Esophagus muscularis mucosa (tissue), 4 donors: ENCODE measurements around the gene TMEM176A. TPM values are rescaled to one million over a fixed set of nuclear protein-coding genes. Genes with fewer than 3 reads are reported as not detected.

Experiments used
- DNase-seq: peaks from one replicate; pipeline ENCODE4 v3.0.0-alpha.2; 2017; ENCODE audit errors: extremely low spot score
- H3K27ac ChIP-seq, 4 donors: fragments of 200-600 bp; sonication (generic); replicated peaks in 1 of 4; 1 replicate in 3 of 4; 2 replicates in 1 of 4; pipeline ENCODE4 v1.5.1; 2016 to 2019; ENCODE audit warnings: mild to moderate bottlenecking in 1 of 4
- H3K27me3 ChIP-seq, 4 donors: fragments of 200-600 bp; sonication (generic); one replicate each; pipeline versions ENCODE4 v1.5.1 to v1.6.0; 2016 to 2019
- H3K36me3 ChIP-seq, 4 donors: fragments of 200-600 bp; sonication (generic); one replicate each; pipeline ENCODE4 v1.5.1; 2016 to 2019
- H3K4me1 ChIP-seq, 4 donors: fragments of 200-600 bp; sonication (generic); one replicate each; pipeline ENCODE4 v1.5.1; 2016 to 2019
- H3K4me3 ChIP-seq, 4 donors: fragments of 200-600 bp; sonication (generic); 1 replicate in 2 of 4; 2 replicates in 2 of 4; pipeline ENCODE4 v1.5.1; 2016 to 2019; ENCODE audit warnings: mild to moderate bottlenecking in 4 of 4, moderate library complexity in 1 of 4
- H3K9me3 ChIP-seq, 4 donors: fragments of 200-600 bp; sonication (generic); 1 replicate in 3 of 4; 2 replicates in 1 of 4; pipeline ENCODE4 v1.5.1; 2016 to 2019
- CTCF ChIP-seq, 3 experiments: fragments of 200-600 bp in 2 of 3; fragments of 450-650 bp in 1 of 3; sonication (generic) in 2 of 3; IDR thresholded peaks; one replicate each; pipeline ENCODE4 v1.5.1; 2017 to 2019; ENCODE audit warnings: antibody characterized with exemption in 3 of 3, mild to moderate bottlenecking in 2 of 3, moderate library complexity in 1 of 3
- EP300 ChIP-seq: sonication (generic); formaldehyde crosslinking; IDR thresholded peaks from one replicate; pipeline ENCODE4 v1.6.1; 2017; ENCODE audit warnings: antibody characterized with exemption
- POLR2A ChIP-seq: fragments of 450-650 bp; IDR thresholded peaks from one replicate; pipeline ENCODE4 v1.6.1; 2017; ENCODE audit warnings: antibody characterized with exemption, moderate library complexity, mild to moderate bottlenecking, low read depth
- POLR2AphosphoS5 ChIP-seq, 2 donors: sonication (generic); formaldehyde crosslinking; IDR thresholded peaks; one replicate each; pipeline ENCODE4 v1.6.1; 2017; ENCODE audit warnings: antibody characterized with exemption in 2 of 2
- WGBS: methylation state at CpG from one replicate; pipeline ENCODE4 v1.1.5; 2018; 5-methylcytosine and 5-hydroxymethylcytosine counted together
- intact Hi-C: fragments of 100-400 bp; cut with DNase I; formaldehyde crosslinking; loops from one replicate; pipeline ENCODE4 v1.15.1; 2023
- total RNA-seq, 4 donors: library from RNA; depleted of rRNA; stranded (reverse); fragments of >200 nt; gene quantifications; one replicate each; pipeline versions ENCODE4 v1.1.0 to v1.2.1, GENCODE V29; 2016

TMEM176A gene
- total RNA-seq: 10 to 100 TPM; 11.6 to 47.7 (median 35.5) TPM

GRCh38 chr7:150800581-150801241 lies at the start of gene TMEM176A:
Gene TMEM176A, plus strand, starts transcription at chr7:150800769. Its CDS starts 782 bp downstream, at chr7:150801551.
- Histone ChIP-seq H3K9me3 (peaks cover 0 to 10% (median 3%) of the 10 kb centered on the region in 4 donors), H3K27me3 (peaks cover 0 to 71% (median 17%) of the 10 kb centered on the region in 4 donors), H3K36me3 (peaks cover 0 to 10% (median 5%) of the 10 kb centered on the region in 4 donors), H3K4me3 (peak within 1 kb of the TSS; percentile 54 to 72 (median 61)), H3K27ac (peak within 1 kb of the TSS; percentile 63 to 78 (median 72)), H3K4me1 (peaks cover 14 to 25% (median 21%) of the 10 kb centered on the region in 4 donors)
- 23% methylated on average over 20 of the region's 54 CpGs for WGBS
- DNase-seq: peak; percentile 64
- TF ChIP-seq POLR2A: no peak
- TF ChIP-seq EP300: no peak
- TF ChIP-seq POLR2AphosphoS5 (IDR thresholded peaks at IDR 0.05): no peak
- TF ChIP-seq CTCF (IDR thresholded peaks at IDR 0.05): no peak
- intact Hi-C loops: no loop called here

DNA sequence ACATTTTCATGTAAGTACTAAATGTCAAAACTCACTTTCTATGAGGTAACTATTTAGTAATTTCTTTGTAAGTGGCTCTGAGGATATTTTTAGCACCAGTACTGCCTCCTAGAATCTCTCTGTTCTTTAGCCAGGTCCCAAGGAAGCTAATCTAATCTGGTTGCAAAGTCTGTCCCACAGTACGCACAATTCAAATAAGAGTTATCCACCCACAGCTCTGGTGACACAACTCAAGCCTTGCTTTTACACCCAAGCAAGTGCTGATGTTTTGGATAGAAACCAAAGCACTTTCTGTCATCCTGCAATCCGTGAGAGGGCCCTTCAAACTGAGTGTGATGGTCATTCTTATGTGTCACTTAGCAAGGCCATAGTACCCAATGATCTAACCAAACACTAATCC lies 48.9 kb upstream of the TMEM176A start:
- H3K36me3 ChIP-seq: no peaks in the 10 kb centered on the region
- H3K27me3 ChIP-seq: no peaks in the 10 kb centered on the region
- no peak overlapping the region for H3K4me3 ChIP-seq
- H3K4me1 ChIP-seq: peaks cover 7 to 28% (median 26%) of the 10 kb centered on the region in 4 donors
- no peaks in the 10 kb centered on the region for H3K9me3 ChIP-seq
- no peak for TF ChIP-seq EP300
- no peak for TF ChIP-seq POLR2AphosphoS5 (IDR thresholded peaks at IDR 0.05)
- no peak for TF ChIP-seq POLR2A
- TF ChIP-seq CTCF (IDR thresholded peaks at IDR 0.05): no peak
- 42% methylated on average over 2 of the region's 2 CpGs for WGBS
- no peak for DNase-seq
- intact Hi-C loops: no loop called here
- no peak overlapping the region for H3K27ac ChIP-seq

- intact Hi-C loops: no loop called here
- Histone ChIP-seq H3K4me1 (peaks cover 4 to 27% (median 25%) of the 10 kb centered on the region in 4 donors), H3K4me3 (no peak overlapping the region), H3K27me3 (no peaks in the 10 kb centered on the region), H3K9me3 (no peaks in the 10 kb centered on the region), H3K36me3 (no peaks in the 10 kb centered on the region), H3K27ac (peak overlapping the region in 1 of 4 donors; percentile 36)
- DNase-seq: no peak
- TF ChIP-seq POLR2A (no peak), POLR2AphosphoS5 (IDR thresholded peaks at IDR 0.05) (no peak), EP300 (no peak), CTCF (IDR thresholded peaks at IDR 0.05) (no peak)
- WGBS: 74% methylated on average over 6 of the region's 6 CpGs
Observed at GRCh38 chr7:150753239-150753638, 47.3 kb upstream of the TMEM176A start.

GRCh38 chr7:150753826-150754603 lies 46.6 kb upstream of the TMEM176A start:
- 47% methylated on average over 3 of the region's 3 CpGs for WGBS
- intact Hi-C loops: no loop called here
- H3K4me3 ChIP-seq: no peak overlapping the region
- no peaks in the 10 kb centered on the region for H3K27me3 ChIP-seq
- no peak for DNase-seq
- TF ChIP-seq EP300 (no peak), POLR2A (no peak), CTCF (IDR thresholded peaks at IDR 0.05) (no peak), POLR2AphosphoS5 (IDR thresholded peaks at IDR 0.05) (no peak)
- no peaks in the 10 kb centered on the region for H3K9me3 ChIP-seq
- H3K36me3 ChIP-seq: no peaks in the 10 kb centered on the region
- peak overlapping the region in 1 of 4 donors; percentile 11 for H3K27ac ChIP-seq
- peaks cover 4 to 27% (median 25%) of the 10 kb centered on the region in 4 donors for H3K4me1 ChIP-seq
